Measurements from ENCODE around the gene ZP3. TPM values are rescaled to one million over a fixed set of nuclear protein-coding genes. Genes with fewer than 3 reads are reported as not detected.
"Not testable (repeated sequence)": the region's sequence is repeated elsewhere in the genome, so short reads cannot be mapped to it uniquely, and the experiment has no call there.

The ZP3 gene
- total RNA-seq, 2 experiments from 2014 or later, result 1.0 to 1.1 TPM

GRCh38 chr7:76394957-76395356 lies 29.8 kb upstream of the ZP3 start:
- Mint-ChIP-seq H3K27me3 (no peaks in the 10 kb centered on the region), H3K9me3 (no peaks in the 10 kb centered on the region), H3K4me1 (peaks cover 25% of the 10 kb centered on the region), H3K36me3 (ENCODE audit: low read depth) (no peaks in the 10 kb centered on the region), H3K27ac (no peak overlapping the region), H3K4me3 (no peak overlapping the region)
- ChIA-PET POLR2A (no interaction called here), CTCF (interaction anchor here (1.4 to 1.8 kb wide), 2 partner anchors 13 to 36 kb away, joined by 4 read pairs; partner anchors contain the start of gene YWHAG)
- no peak for DNase-seq

- H3K4me3 Mint-ChIP-seq; CTCF ChIA-PET; H3K27me3 Mint-ChIP-seq; H3K9me3 Mint-ChIP-seq; DNase-seq; H3K36me3 Mint-ChIP-seq (ENCODE audit: low read depth); H3K27ac Mint-ChIP-seq; POLR2A ChIA-PET: not testable (repeated sequence)
- H3K4me1 Mint-ChIP-seq, result peaks cover 25% of the 10 kb centered on the region
Observed at GRCh38 chr7:76395605-76395964, 29.2 kb upstream of the ZP3 start.

GRCh38 chr7:76395965-76396726 lies 28.6 kb upstream of the ZP3 start:
- Mint-ChIP-seq H3K36me3 (ENCODE audit: low read depth) (no peaks in the 10 kb centered on the region), H3K9me3 (no peaks in the 10 kb centered on the region), H3K4me3 (no peak overlapping the region), H3K4me1 (peaks cover 27% of the 10 kb centered on the region), H3K27me3 (no peaks in the 10 kb centered on the region), H3K27ac (no peak overlapping the region)
- no peak for DNase-seq
- POLR2A ChIA-PET, result no interaction called here
- CTCF ChIA-PET, result no interaction called here

GRCh38 chr7:76396864-76397263 lies 27.9 kb upstream of the ZP3 start:
- peaks cover 28% of the 10 kb centered on the region for H3K4me1 Mint-ChIP-seq
- H3K36me3 Mint-ChIP-seq (ENCODE audit: low read depth), result no peaks in the 10 kb centered on the region
- peak overlapping the region; percentile 61 for H3K4me3 Mint-ChIP-seq
- no peak overlapping the region for H3K27ac Mint-ChIP-seq
- POLR2A ChIA-PET, result no interaction called here
- CTCF ChIA-PET, result interaction anchor here (0.6 kb wide), 1 partner anchor 25 kb away, joined by 3 read pairs; no protein-coding TSS in a partner anchor
- no peaks in the 10 kb centered on the region for H3K9me3 Mint-ChIP-seq
- DNase-seq, result no peak
- H3K27me3 Mint-ChIP-seq, result no peaks in the 10 kb centered on the region

- Mint-ChIP-seq H3K9me3 (no peaks in the 10 kb centered on the region), H3K27ac (peak overlapping the region; percentile 54), H3K36me3 (ENCODE audit: low read depth) (no peaks in the 10 kb centered on the region), H3K4me3 (peak overlapping the region; percentile 61), H3K4me1 (peaks cover 24% of the 10 kb centered on the region), H3K27me3 (no peaks in the 10 kb centered on the region)
- POLR2A ChIA-PET, result no interaction called here
- CTCF ChIA-PET, result interaction anchor here (0.6 kb wide), 1 partner anchor 25 kb away, joined by 3 read pairs; no protein-coding TSS in a partner anchor
- peak; percentile 79 for DNase-seq
Observed at GRCh38 chr7:76397409-76398183, 27.2 kb upstream of the ZP3 start.

GRCh38 chr7:76400248-76400647 lies 24.5 kb upstream of the ZP3 start:
- no peak for DNase-seq
- Mint-ChIP-seq H3K27me3 (no peaks in the 10 kb centered on the region), H3K4me3 (no peak overlapping the region), H3K4me1 (peaks cover 22% of the 10 kb centered on the region), H3K36me3 (ENCODE audit: low read depth) (no peaks in the 10 kb centered on the region), H3K9me3 (no peaks in the 10 kb centered on the region), H3K27ac (no peak overlapping the region)
- ChIA-PET POLR2A (no interaction called here), CTCF (interaction anchor here (1.3 kb wide), 1 partner anchor 24 kb away, joined by 3 read pairs; the partner anchor contains the start of gene ZP3)

GRCh38 chr7:76403097-76403496 lies 21.7 kb upstream of the ZP3 start:
- H3K4me3 Mint-ChIP-seq; H3K27ac Mint-ChIP-seq; H3K4me1 Mint-ChIP-seq; H3K36me3 Mint-ChIP-seq (ENCODE audit: low read depth); H3K27me3 Mint-ChIP-seq; H3K9me3 Mint-ChIP-seq; POLR2A ChIA-PET; DNase-seq: not testable (repeated sequence)
- CTCF ChIA-PET, result interaction anchor here (1.2 kb wide), 1 partner anchor 16 kb away, joined by 3 read pairs; no protein-coding TSS in a partner anchor

GRCh38 chr7:76403780-76404494 lies 20.8 kb upstream of the ZP3 start:
- DNase-seq, result no peak
- no peaks in the 10 kb centered on the region for H3K27me3 Mint-ChIP-seq
- POLR2A ChIA-PET, result no interaction called here
- H3K27ac Mint-ChIP-seq, result peak overlapping the region; percentile 1
- H3K4me3 Mint-ChIP-seq, result no peak overlapping the region
- H3K4me1 Mint-ChIP-seq, result peaks cover 9% of the 10 kb centered on the region
- H3K9me3 Mint-ChIP-seq, result no peaks in the 10 kb centered on the region
- H3K36me3 Mint-ChIP-seq (ENCODE audit: low read depth), result no peaks in the 10 kb centered on the region
- CTCF ChIA-PET, result no interaction called here

- H3K4me3 Mint-ChIP-seq, result no peak overlapping the region
- POLR2A ChIA-PET, result interaction anchor here (0.7 kb wide), 1 partner anchor 15 kb away, joined by 5 read pairs; no protein-coding TSS in a partner anchor
- H3K4me1 Mint-ChIP-seq, result peaks cover 9% of the 10 kb centered on the region
- no peaks in the 10 kb centered on the region for H3K36me3 Mint-ChIP-seq (ENCODE audit: low read depth)
- no peaks in the 10 kb centered on the region for H3K9me3 Mint-ChIP-seq
- H3K27ac Mint-ChIP-seq, result no peak overlapping the region
- DNase-seq, result no peak
- CTCF ChIA-PET, result no interaction called here
- H3K27me3 Mint-ChIP-seq, result no peaks in the 10 kb centered on the region
Observed at GRCh38 chr7:76405738-76406137, 19.0 kb upstream of the ZP3 start.

GRCh38 chr7:76407718-76408117 lies 17.0 kb upstream of the ZP3 start:
- no peak for DNase-seq
- no peak overlapping the region for H3K4me3 Mint-ChIP-seq
- peaks cover 2% of the 10 kb centered on the region for H3K27me3 Mint-ChIP-seq
- no peaks in the 10 kb centered on the region for H3K36me3 Mint-ChIP-seq (ENCODE audit: low read depth)
- POLR2A ChIA-PET, result no interaction called here
- CTCF ChIA-PET, result interaction anchor here (0.6 to 1.9 kb wide), 5 partner anchors 11 to 196 kb away, joined by 3 to 8 read pairs (median 3); partner anchors contain the start of gene ZP3
- no peaks in the 10 kb centered on the region for H3K9me3 Mint-ChIP-seq
- H3K4me1 Mint-ChIP-seq, result peaks cover 7% of the 10 kb centered on the region
- no peak overlapping the region for H3K27ac Mint-ChIP-seq

GRCh38 chr7:76408121-76408560 lies 16.6 kb upstream of the ZP3 start:
- DNase-seq, result no peak
- H3K27me3 Mint-ChIP-seq, result peaks cover 2% of the 10 kb centered on the region
- no peaks in the 10 kb centered on the region for H3K36me3 Mint-ChIP-seq (ENCODE audit: low read depth)
- CTCF ChIA-PET, result interaction anchor here (0.6 to 1.9 kb wide), 6 partner anchors 11 to 196 kb away, joined by 3 to 8 read pairs (median 3); partner anchors contain the start of gene ZP3
- no peak overlapping the region for H3K4me3 Mint-ChIP-seq
- no peaks in the 10 kb centered on the region for H3K9me3 Mint-ChIP-seq
- POLR2A ChIA-PET, result no interaction called here
- H3K4me1 Mint-ChIP-seq, result peaks cover 7% of the 10 kb centered on the region
- H3K27ac Mint-ChIP-seq, result no peak overlapping the region

GRCh38 chr7:76409537-76409936 lies 15.2 kb upstream of the ZP3 start, which contains the start of gene SSC4D:
TSS of gene SSC4D (minus strand) at chr7:76409697. CDS start at chr7:76404439, 5,258 bp downstream.
- Mint-ChIP-seq H3K27ac (no peak within 1 kb of the TSS), H3K36me3 (ENCODE audit: low read depth) (no peaks in the 10 kb centered on the region), H3K4me3 (no peak within 1 kb of the TSS), H3K27me3 (peaks cover 2% of the 10 kb centered on the region), H3K4me1 (no peaks in the 10 kb centered on the region), H3K9me3 (no peaks in the 10 kb centered on the region)
- CTCF ChIA-PET, result no interaction called here
- POLR2A ChIA-PET, result no interaction called here
- DNase-seq, result no peak
